GM10266 (cell line): ENCODE measurements around the gene IFIT1B.
A peak's percentile ranks its signal among the peaks of the same experiment; 100 is the strongest.

ENCODE experiments used
- DNase-seq: peaks from one replicate; pipeline ENCODE4 v3.0.0; 2012; ENCODE audit errors: extremely low spot score
- TF ChIP-seq, protein P1 (sequence below): IDR thresholded peaks from 2 replicates; pipeline ENCODE4 v1.5.1; 2012; ENCODE audit warnings: mild to moderate bottlenecking, low read depth; ENCODE audit not compliant: control insufficient read depth, insufficient read depth; ENCODE audit errors: missing control alignments

Gene IFIT1B

DNA sequence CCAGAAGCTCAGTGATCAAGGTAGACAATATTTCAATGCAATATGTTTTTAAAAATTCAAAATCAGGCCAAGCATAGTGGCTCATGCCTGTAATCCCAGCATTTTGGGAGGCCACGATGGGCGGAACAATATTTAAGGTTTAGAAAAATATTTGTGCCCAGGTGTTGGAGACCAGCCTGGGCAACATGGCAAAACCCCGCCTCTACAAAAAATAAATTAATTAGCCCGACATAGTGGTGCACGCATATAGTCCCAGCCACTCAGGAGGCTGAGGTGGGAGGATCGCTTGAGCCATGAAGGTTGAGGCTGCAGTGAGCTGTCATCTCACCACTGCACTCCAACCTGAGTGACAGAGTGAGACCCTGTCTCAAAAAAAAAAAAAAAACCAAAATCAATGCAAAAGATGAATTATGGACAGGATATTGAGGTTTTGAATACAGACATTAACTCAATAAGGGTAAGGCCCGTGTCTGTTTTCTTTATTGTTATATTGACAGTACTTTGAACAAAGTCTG, 35.6 kb downstream of the IFIT1B start:
- TF ChIP-seq, protein P1, sequence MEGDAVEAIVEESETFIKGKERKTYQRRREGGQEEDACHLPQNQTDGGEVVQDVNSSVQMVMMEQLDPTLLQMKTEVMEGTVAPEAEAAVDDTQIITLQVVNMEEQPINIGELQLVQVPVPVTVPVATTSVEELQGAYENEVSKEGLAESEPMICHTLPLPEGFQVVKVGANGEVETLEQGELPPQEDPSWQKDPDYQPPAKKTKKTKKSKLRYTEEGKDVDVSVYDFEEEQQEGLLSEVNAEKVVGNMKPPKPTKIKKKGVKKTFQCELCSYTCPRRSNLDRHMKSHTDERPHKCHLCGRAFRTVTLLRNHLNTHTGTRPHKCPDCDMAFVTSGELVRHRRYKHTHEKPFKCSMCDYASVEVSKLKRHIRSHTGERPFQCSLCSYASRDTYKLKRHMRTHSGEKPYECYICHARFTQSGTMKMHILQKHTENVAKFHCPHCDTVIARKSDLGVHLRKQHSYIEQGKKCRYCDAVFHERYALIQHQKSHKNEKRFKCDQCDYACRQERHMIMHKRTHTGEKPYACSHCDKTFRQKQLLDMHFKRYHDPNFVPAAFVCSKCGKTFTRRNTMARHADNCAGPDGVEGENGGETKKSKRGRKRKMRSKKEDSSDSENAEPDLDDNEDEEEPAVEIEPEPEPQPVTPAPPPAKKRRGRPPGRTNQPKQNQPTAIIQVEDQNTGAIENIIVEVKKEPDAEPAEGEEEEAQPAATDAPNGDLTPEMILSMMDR, result no peak
- DNase-seq, result no peak

DNA sequence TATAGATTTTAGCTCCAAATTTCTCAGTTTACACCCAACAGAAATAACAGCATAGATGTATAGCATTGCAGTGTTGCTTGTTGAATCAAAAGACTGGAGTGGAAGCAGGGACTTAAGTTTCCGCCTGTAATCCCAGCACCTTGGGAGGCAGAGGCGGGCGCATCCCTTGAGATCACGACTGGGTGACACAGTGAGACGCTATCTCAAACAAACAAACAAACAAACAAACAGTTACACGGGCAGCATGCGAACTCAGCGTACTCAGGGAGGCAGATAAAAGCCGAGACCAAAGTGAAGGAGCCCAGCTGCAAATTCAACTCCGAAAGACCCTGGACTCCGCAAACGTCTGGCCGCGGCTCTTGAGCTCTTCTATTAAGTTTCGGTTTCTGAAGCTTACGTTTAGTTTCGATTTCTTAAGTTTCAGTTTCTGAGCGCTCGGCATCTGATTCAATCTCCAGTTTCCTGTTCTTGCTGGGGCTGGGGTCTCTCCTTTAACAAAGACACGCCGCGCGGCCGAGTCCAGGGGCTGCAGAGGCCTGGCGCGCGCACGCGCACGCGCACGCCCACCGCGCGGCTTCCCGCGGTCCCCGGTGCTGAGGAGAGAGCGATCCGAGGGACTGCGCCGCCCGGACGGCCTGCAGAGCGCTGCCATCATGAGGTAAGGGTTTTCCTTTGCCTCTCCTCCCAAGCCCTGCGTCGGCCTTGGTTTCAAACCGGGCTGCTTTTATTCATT, 36.5 kb downstream of the IFIT1B start, which contains the start of gene IFIT5:
Gene IFIT5, plus strand, starts transcription at position 423 of the 733 bp plus-strand sequence. Its CDS starts 231 bp downstream, at position 654.
- peak; percentile 78 for DNase-seq
- TF ChIP-seq, protein P1, result no peak

DNA sequence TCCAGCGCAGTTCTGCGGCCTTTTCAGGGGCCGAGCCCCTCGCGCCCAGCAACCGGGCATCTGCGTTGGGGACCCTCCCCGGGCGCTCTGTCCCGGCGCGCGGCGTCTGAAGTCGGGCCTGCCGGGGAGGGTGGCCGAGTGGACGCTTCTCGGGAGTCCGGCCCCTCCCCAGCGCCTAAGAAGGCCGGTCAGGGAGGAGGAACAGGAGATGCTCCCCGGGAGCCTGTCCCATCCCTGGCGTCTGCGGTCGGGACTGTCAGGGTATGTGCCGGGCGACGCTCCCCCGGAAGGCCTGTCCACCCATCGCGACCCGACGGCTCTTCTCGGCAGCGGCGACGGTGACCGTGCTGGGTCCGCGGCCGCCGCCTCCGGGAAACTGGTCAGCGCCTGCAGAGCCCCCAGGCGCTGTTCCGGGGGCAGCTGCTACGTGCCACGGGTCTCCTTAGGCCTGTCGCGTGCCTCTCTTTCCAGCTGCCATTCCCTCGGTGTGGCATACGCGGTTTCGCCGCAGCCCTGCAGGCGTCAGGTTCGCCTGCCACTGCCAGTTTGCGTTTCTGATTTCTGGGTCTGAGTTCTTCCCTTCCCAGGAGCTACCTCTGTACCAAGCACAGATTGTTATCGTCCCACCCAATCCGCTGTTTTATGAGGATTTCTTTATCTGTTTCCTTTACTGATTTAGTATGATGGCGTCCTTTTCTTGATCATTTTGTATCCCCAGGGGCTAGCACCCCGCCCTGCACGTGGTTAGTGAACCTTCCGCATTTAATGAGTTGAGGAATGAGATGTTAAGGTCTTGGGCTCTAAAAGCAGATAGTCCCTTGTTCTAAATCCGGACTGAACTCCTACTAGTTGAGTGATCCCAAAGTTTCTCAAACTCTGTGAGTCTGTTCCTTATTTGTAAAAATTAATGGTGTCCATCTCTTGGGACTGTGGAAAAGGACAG, 37.3 kb downstream of the IFIT1B start:
- TF ChIP-seq, protein P1, result no peak
- peak; percentile 27 for DNase-seq

DNA sequence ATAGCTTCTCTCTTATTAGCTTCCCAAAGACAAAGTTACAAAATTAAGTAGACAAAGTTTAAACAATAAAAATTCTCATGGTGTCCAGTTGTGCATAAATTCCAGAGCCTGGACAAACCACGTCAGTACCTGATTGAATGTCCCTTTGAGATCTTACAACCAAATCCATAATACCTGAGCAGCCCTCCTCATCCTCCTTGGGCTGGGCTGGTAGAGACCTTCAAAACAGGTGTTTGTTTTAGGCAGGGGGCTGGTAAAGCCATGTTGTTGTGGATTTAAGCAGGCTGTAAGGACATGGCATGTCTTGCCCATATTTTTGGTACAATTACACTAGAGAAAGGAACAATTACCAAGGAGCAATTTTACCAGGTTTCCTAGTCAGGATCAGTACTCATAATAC, 38.6 kb downstream of the IFIT1B start:
- no peak for DNase-seq
- TF ChIP-seq, protein P1, result no peak

DNA sequence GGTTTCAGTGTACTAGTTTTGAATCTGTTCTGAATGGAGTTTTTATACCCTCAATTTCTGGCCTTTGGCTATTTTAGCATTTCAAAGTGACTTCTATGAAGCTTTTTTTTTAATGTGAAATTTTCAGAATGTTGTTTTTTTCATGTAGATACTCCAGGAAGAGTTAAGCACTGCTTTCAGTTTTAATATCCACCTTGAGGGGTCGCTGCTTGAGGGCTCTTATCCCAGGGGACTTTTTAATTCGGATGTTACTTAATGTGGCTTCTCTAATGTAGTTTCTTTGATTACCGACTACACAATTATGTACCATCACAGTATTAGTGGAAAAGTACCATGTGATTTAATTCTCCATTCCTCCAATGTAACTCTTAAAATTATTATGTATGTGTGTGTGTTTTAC, 41.7 kb downstream of the IFIT1B start:
- TF ChIP-seq, protein P1, result peak; percentile 32
- no peak for DNase-seq

DNA sequence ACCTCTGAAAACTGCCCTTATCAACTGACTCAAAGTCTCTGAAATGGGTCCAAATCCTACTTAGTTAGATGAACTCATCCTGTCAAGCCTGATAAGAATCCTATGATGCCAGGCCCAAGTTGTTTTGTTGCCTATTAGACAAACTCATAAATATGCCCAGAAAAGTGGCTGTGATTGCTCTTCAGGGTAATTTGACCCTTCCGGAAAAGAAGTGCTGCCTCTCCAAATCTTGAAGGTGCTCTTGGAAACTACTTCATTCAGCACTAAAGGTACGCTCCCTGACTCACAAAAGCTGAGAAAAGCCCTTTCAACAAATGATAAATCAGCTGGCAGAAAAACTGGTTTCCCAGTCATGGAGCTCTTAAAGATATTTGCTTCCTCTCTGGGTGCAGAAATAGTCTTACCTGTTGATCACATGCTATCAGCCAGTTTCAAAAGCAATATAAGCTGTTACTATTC, 43.2 kb downstream of the IFIT1B start:
- no peak for DNase-seq
- TF ChIP-seq, protein P1, result no peak
